ENCODE data around the gene ELP1.

DNA sequence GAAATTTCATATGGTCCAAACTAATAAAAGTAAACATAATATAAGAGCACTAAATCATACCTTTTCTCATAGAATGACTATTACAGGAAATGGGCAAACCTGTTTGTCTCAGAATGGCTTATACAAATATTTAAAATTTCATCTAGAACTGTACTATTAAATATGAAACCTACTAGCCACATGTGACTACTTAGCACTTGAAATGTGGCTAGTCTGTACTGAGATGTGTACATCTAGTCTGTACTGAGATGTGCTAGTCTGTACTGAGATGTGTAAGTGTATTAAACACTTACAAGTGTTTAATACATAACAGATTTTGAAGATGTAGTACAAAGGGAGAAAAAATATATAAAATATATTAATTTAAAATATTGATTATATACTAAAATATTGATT lies 22.7 kb upstream of the ELP1 start:
- TF ChIP-seq, protein P1, sequence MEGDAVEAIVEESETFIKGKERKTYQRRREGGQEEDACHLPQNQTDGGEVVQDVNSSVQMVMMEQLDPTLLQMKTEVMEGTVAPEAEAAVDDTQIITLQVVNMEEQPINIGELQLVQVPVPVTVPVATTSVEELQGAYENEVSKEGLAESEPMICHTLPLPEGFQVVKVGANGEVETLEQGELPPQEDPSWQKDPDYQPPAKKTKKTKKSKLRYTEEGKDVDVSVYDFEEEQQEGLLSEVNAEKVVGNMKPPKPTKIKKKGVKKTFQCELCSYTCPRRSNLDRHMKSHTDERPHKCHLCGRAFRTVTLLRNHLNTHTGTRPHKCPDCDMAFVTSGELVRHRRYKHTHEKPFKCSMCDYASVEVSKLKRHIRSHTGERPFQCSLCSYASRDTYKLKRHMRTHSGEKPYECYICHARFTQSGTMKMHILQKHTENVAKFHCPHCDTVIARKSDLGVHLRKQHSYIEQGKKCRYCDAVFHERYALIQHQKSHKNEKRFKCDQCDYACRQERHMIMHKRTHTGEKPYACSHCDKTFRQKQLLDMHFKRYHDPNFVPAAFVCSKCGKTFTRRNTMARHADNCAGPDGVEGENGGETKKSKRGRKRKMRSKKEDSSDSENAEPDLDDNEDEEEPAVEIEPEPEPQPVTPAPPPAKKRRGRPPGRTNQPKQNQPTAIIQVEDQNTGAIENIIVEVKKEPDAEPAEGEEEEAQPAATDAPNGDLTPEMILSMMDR (conservative IDR thresholded peaks at IDR 0.05; ENCODE audit: low read depth, low read length) = no peak
- no peak for TF ChIP-seq EZH2 (IDR thresholded peaks at IDR 0.05; ENCODE audit: low read length, unreplicated experiment)
- TF ChIP-seq EZH2phosphoT487 (IDR thresholded peaks at IDR 0.05; ENCODE audit: borderline replicate concordance, low read length) = no peak

Measured in PC-3 (cell line).